Activated CD4-positive, alpha-beta T cell treated with anti-CD3 and anti-CD28 coated beads, Interleukin-2, amount 50 U/mL, for 24 hours (primary cell): ENCODE data around the gene KCNAB2.

ENCODE experiments used
- DNase-seq, 2 donors: peaks; one replicate each; pipeline ENCODE4 v3.0.0-alpha.2; 2020; ENCODE audit warnings: low read depth in 1 of 2, low spot score in 1 of 2

The KCNAB2 gene

GRCh38 chr1:6045561-6045960 is at the start of gene KCNAB2:
Gene KCNAB2 (plus strand): TSS chr1:6045888. CDS start chr1:6051537, 5,649 bp downstream.
- DNase-seq, result no peak

GRCh38 chr1:5996641-5997270 is 48.9 kb upstream of the KCNAB2 start:
- DNase-seq, result no peak

GRCh38 chr1:5997316-5997715 is 48.4 kb upstream of the KCNAB2 start:
- no peak for DNase-seq

- no peak for DNase-seq
These were observed 47.4 kb upstream of the KCNAB2 start for GRCh38 chr1:5998051-5998905.

GRCh38 chr1:5998906-5999301 is 46.8 kb upstream of the KCNAB2 start:
- DNase-seq, result no peak

- no peak for DNase-seq
These were observed 45.8 kb upstream of the KCNAB2 start for GRCh38 chr1:5999711-6000443.

GRCh38 chr1:6000444-6001288 is 45.0 kb upstream of the KCNAB2 start:
- DNase-seq, result no peak

GRCh38 chr1:6001992-6002576 is 43.6 kb upstream of the KCNAB2 start:
- DNase-seq, result no peak

GRCh38 chr1:6002714-6003501 is 42.8 kb upstream of the KCNAB2 start:
- DNase-seq, result no peak

GRCh38 chr1:6003568-6004411 is 41.9 kb upstream of the KCNAB2 start:
- no peak for DNase-seq

- DNase-seq, result no peak
These were observed 41.1 kb upstream of the KCNAB2 start for GRCh38 chr1:6004412-6005123.

GRCh38 chr1:6005276-6005917 is 40.3 kb upstream of the KCNAB2 start:
- DNase-seq, result no peak

GRCh38 chr1:6006882-6007281 is 38.8 kb upstream of the KCNAB2 start:
- no peak for DNase-seq

- DNase-seq, result no peak
These were observed 38.2 kb upstream of the KCNAB2 start for GRCh38 chr1:6007318-6008083.

- no peak for DNase-seq
These were observed 37.6 kb upstream of the KCNAB2 start for GRCh38 chr1:6008084-6008415.

- DNase-seq, result no peak
These were observed 37.0 kb upstream of the KCNAB2 start for GRCh38 chr1:6008696-6009095.
